Caco-2 (cell line): Measurements from ENCODE around the gene CD302. TPM values are rescaled to one million over a fixed set of nuclear protein-coding genes. Genes with fewer than 3 reads are reported as not detected.
A peak's percentile ranks its signal among the peaks of the same experiment; 100 is the strongest.

Experiments
- BruUV-seq: library from RNA; stranded (reverse); fragments of 400-500 nt; replicated peaks from 2 replicates; lab custom pipeline; 2021; lab: Mats Ljungman, UMichigan
- CTCF ChIA-PET: fragments of 300-600 bp; sonication (Branson Sonifier 250); formaldehyde crosslinking; loops from one replicate; lab custom pipeline; 2022; ENCODE audit warnings: antibody characterized with exemption; lab: Charles Lee
- POLR2A ChIA-PET: fragments of 300-600 bp; sonication (Branson Sonifier 250); formaldehyde crosslinking; loops from one replicate; lab custom pipeline; 2022; ENCODE audit warnings: antibody characterized with exemption; lab: Charles Lee
- DNase-seq, 2 experiments: peaks; one replicate each; pipeline versions ENCODE4 v3.0.0 to v3.0.0-alpha.2; 2020 to 2022
- H3K27me3 ChIP-seq: replicated peaks from 2 replicates; pipeline ENCODE4 v1.6.0; 2011; ENCODE audit warnings: low read length; ENCODE audit not compliant: control insufficient read depth, insufficient read depth
- H3K36me3 ChIP-seq: 2 replicates; pipeline ENCODE4 v1.5.1; 2011; ENCODE audit warnings: low read length; ENCODE audit not compliant: control insufficient read depth, insufficient read depth
- H3K4me1 ChIP-seq: fragments of 250-450 bp; sonication (Bioruptor Pico); 2 replicates; pipeline ENCODE4 v1.5.1; 2020; ENCODE audit warnings: mild to moderate bottlenecking
- H3K4me3 ChIP-seq: 2 replicates; pipeline ENCODE4 v1.5.1; 2011; ENCODE audit warnings: low read depth, mild to moderate bottlenecking, control low read depth, low read length
- H3K9me3 ChIP-seq: fragments of 250-450 bp; sonication (Bioruptor Pico); 2 replicates; pipeline ENCODE4 v1.5.1; 2020; ENCODE audit warnings: mild to moderate bottlenecking, moderate library complexity
- H3K27ac Mint-ChIP-seq: one replicate; pipeline ENCODE4 v1.8.0; 2022; ENCODE audit warnings: mixed read lengths; ENCODE audit not compliant: unreplicated experiment
- H3K27me3 Mint-ChIP-seq: one replicate; pipeline ENCODE4 v1.8.0; 2022; ENCODE audit warnings: mixed read lengths; ENCODE audit not compliant: insufficient read depth, unreplicated experiment
- H3K36me3 Mint-ChIP-seq: one replicate; pipeline ENCODE4 v1.8.0; 2022; ENCODE audit warnings: mild to moderate bottlenecking, mixed read lengths; ENCODE audit not compliant: insufficient read depth, unreplicated experiment
- H3K4me1 Mint-ChIP-seq: one replicate; pipeline ENCODE4 v1.8.0; 2022; ENCODE audit warnings: low read depth, mixed read lengths; ENCODE audit not compliant: unreplicated experiment
- H3K4me3 Mint-ChIP-seq: one replicate; pipeline ENCODE4 v1.8.0; 2022; ENCODE audit warnings: mild to moderate bottlenecking, moderate library complexity, mixed read lengths; ENCODE audit not compliant: unreplicated experiment
- H3K9me3 Mint-ChIP-seq: one replicate; pipeline ENCODE4 v1.8.0; 2022; ENCODE audit warnings: mixed read lengths; ENCODE audit not compliant: unreplicated experiment
- intact Hi-C: fragments of 100-400 bp; cut with micrococcal nuclease; formaldehyde crosslinking; loops from one replicate; pipeline ENCODE4 v1.10.0; 2022; ENCODE audit not compliant: unreplicated experiment
- total RNA-seq: library from RNA; stranded (reverse); gene quantifications from 2 replicates; pipeline ENCODE4 v1.2.3, GENCODE V29; 2022
- TF ChIP-seq, protein P1 (sequence below), 2 experiments: fragments of 200-600 bp in 1 of 2; IDR thresholded peaks; 1 replicate in 1 of 2; 2 replicates in 1 of 2; pipeline versions ENCODE4 v1.5.1 to v1.8.0; 2011 to 2022; ENCODE audit warnings: antibody characterized with exemption in 1 of 2, control low read depth in 1 of 2, inconsistent platforms in 1 of 2, low read depth in 1 of 2, low read length in 1 of 2, mild to moderate bottlenecking in 1 of 2, moderate library complexity in 1 of 2; ENCODE audit not compliant: insufficient read depth in 1 of 2, severe bottlenecking in 1 of 2, unreplicated experiment in 1 of 2

CD302 gene
- total RNA-seq, 1 experiment from 2014 or later: 7.5 TPM

DNA sequence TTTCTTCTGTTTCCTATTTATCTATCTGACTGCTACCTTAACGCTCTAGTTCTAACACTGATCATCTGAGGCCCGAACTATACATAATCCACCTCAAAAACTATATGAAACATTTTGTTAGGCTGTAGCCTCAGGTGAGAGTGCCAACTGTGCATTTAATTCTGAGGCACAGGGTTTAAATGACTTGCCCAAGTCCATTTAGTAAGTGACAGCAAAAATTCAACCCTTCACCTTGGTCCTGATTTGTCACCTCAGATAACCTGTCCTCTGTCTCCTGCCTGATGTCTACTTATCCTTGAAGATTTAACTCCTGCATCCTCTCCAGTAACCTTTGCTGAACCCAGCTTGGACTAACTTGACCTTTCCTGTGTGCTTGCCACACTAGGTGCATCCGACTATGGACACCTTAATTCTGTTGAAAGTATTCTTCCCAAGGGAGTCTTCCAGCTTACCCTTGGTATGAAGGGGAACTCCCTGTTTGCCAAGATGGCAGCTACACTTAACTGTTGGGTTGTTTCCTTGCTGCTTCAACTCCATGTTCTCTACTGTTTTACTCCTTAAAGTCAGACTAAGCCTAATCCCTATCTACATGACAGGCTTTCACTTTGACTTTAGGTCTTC lies 23.5 kb downstream of the CD302 start:
- TF ChIP-seq, protein P1, sequence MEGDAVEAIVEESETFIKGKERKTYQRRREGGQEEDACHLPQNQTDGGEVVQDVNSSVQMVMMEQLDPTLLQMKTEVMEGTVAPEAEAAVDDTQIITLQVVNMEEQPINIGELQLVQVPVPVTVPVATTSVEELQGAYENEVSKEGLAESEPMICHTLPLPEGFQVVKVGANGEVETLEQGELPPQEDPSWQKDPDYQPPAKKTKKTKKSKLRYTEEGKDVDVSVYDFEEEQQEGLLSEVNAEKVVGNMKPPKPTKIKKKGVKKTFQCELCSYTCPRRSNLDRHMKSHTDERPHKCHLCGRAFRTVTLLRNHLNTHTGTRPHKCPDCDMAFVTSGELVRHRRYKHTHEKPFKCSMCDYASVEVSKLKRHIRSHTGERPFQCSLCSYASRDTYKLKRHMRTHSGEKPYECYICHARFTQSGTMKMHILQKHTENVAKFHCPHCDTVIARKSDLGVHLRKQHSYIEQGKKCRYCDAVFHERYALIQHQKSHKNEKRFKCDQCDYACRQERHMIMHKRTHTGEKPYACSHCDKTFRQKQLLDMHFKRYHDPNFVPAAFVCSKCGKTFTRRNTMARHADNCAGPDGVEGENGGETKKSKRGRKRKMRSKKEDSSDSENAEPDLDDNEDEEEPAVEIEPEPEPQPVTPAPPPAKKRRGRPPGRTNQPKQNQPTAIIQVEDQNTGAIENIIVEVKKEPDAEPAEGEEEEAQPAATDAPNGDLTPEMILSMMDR (IDR thresholded peaks at IDR 0.05; ENCODE audit: insufficient read depth in 1 of 2, low read depth in 1 of 2, low read length in 1 of 2, severe bottlenecking in 1 of 2, unreplicated experiment in 1 of 2): no peak
- H3K4me3 ChIP-seq: no peak overlapping the region
- BruUV-seq: no TSS peak
- no peak for DNase-seq
- peaks cover 7% of the 10 kb centered on the region for H3K4me1 ChIP-seq
- no peaks in the 10 kb centered on the region for H3K36me3 ChIP-seq
- Mint-ChIP-seq H3K9me3 (no peaks in the 10 kb centered on the region), H3K27me3 (no peaks in the 10 kb centered on the region), H3K36me3 (peaks cover 52% of the 10 kb centered on the region), H3K4me1 (peaks cover 19% of the 10 kb centered on the region), H3K27ac (peak overlapping the region; percentile 27), H3K4me3 (no peak overlapping the region)
- intact Hi-C loops: no loop called here
- H3K27me3 ChIP-seq: no peaks in the 10 kb centered on the region
- ChIA-PET POLR2A (no interaction called here), CTCF (no interaction called here)
- H3K9me3 ChIP-seq: no peaks in the 10 kb centered on the region

DNA sequence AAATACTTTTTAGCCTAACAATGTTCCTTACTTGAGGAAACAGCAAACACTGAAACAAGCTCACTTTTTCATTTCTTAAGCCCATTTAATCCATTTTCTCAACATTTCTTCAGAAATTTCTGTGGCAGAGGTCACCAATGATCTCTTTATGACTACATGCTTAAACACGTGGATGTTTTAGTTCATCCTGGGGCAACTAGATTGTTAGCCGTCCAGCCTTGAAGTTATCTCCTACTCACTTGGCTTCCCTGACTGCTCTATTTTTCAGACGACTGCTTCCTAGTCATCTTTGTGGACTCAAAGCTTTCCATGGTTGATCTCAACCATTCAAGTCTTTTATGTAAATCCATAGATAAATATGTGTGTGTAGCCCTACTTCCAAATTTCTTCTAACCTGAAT lies 24.1 kb downstream of the CD302 start:
- Histone ChIP-seq H3K27me3 (no peaks in the 10 kb centered on the region), H3K36me3 (no peaks in the 10 kb centered on the region), H3K9me3 (no peaks in the 10 kb centered on the region), H3K4me1 (peaks cover 7% of the 10 kb centered on the region), H3K4me3 (no peak overlapping the region)
- H3K4me1 Mint-ChIP-seq: peaks cover 19% of the 10 kb centered on the region
- no peak overlapping the region for H3K4me3 Mint-ChIP-seq
- no peak overlapping the region for H3K27ac Mint-ChIP-seq
- POLR2A ChIA-PET: no interaction called here
- peaks cover 48% of the 10 kb centered on the region for H3K36me3 Mint-ChIP-seq
- TF ChIP-seq, protein P1 (IDR thresholded peaks at IDR 0.05; ENCODE audit: insufficient read depth in 1 of 2, low read depth in 1 of 2, low read length in 1 of 2, severe bottlenecking in 1 of 2, unreplicated experiment in 1 of 2): no peak
- no peak for DNase-seq
- H3K9me3 Mint-ChIP-seq: no peaks in the 10 kb centered on the region
- intact Hi-C loops: no loop called here
- CTCF ChIA-PET: interaction anchor here (0.6 kb wide), 1 partner anchor 194 kb away, joined by 3 read pairs; no protein-coding TSS in a partner anchor
- H3K27me3 Mint-ChIP-seq: no peaks in the 10 kb centered on the region
- BruUV-seq: no TSS peak

DNA sequence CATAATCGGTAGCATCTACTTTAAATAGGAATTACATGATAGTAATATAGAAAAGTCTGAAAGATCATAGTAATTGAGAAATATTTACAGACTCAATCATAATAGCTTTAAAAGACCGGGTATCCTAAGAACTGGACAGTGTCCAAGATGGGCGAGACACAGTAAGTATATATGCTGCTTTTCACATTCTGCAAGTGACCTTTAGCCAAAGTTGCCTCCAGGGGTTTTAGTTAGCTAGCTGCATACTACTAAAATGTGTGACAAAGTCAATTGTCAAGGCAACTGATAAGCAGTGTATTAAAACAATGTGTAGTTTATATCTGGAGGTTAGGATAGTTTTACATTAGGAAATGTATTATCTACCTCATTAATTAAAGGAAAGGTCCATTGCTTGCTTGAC lies 24.6 kb downstream of the CD302 start:
- TF ChIP-seq, protein P1 (IDR thresholded peaks at IDR 0.05; ENCODE audit: insufficient read depth in 1 of 2, low read depth in 1 of 2, low read length in 1 of 2, severe bottlenecking in 1 of 2, unreplicated experiment in 1 of 2): no peak
- CTCF ChIA-PET: interaction anchor here (0.6 kb wide), 1 partner anchor 195 kb away, joined by 3 read pairs; no protein-coding TSS in a partner anchor
- peaks cover 7% of the 10 kb centered on the region for H3K4me1 ChIP-seq
- H3K27ac Mint-ChIP-seq: no peak overlapping the region
- H3K36me3 ChIP-seq: no peaks in the 10 kb centered on the region
- H3K4me3 Mint-ChIP-seq: no peak overlapping the region
- no peak for DNase-seq
- POLR2A ChIA-PET: no interaction called here
- no TSS peak for BruUV-seq
- peaks cover 48% of the 10 kb centered on the region for H3K36me3 Mint-ChIP-seq
- H3K4me1 Mint-ChIP-seq: peaks cover 19% of the 10 kb centered on the region
- no peaks in the 10 kb centered on the region for H3K9me3 ChIP-seq
- H3K4me3 ChIP-seq: no peak overlapping the region
- intact Hi-C loops: no loop called here
- H3K27me3 ChIP-seq: no peaks in the 10 kb centered on the region
- H3K27me3 Mint-ChIP-seq: no peaks in the 10 kb centered on the region
- no peaks in the 10 kb centered on the region for H3K9me3 Mint-ChIP-seq
